HG02642 (cell line): Measurements from ENCODE around the gene GPR55.
"Not testable (repeated sequence)": the region's sequence is repeated elsewhere in the genome, so short reads cannot be mapped to it uniquely, and the experiment has no call there.

ENCODE experiments used
- ATAC-seq: cut with Tn5 transposase; IDR thresholded peaks from one replicate; pipeline ENCODE4 v1.9.1; 2021; ENCODE audit warnings: mild to moderate bottlenecking; ENCODE audit not compliant: unreplicated experiment, poor library complexity

The GPR55 gene, protein sequence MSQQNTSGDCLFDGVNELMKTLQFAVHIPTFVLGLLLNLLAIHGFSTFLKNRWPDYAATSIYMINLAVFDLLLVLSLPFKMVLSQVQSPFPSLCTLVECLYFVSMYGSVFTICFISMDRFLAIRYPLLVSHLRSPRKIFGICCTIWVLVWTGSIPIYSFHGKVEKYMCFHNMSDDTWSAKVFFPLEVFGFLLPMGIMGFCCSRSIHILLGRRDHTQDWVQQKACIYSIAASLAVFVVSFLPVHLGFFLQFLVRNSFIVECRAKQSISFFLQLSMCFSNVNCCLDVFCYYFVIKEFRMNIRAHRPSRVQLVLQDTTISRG

DNA sequence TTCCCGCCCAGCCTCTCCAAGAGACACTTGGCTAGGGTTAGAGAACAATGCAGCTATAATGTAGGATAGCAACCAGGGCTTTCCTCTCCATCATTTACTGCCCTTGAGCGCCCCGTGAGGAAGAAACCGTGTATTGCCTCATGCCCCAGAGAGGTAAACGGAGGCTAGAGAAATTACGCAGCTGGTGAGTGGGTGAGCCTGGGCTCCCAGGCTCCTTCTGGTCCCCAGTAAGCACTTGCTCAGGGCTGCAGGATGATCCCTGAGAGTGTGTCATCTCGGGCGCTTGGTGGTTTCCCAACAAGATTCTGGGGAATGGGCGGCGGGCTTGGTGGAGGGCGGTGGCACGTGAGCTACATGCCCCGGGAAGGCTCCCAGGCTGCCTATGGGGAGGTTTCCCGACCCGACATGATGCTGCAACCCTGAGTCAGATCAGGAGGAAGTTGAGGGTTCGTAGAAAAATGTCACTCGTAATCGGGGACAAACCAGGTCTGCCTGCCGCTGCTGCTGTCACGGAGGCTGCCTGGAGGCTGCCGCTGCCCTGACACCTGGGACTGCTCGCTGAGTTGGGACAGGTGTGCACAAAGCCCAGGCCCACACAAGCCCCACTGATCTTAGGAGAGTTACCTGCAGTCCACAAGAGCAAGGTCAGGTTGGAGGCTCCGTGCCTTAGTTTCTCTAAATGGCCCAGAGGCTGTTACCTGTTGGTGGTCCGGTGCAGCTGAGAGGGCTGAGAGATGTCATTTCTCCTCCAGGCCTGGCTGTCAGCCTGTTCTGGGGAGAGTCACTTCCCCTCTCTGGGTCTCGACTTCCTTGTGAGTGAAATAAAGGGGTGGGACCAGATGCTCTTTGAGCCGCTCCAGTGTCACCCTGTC, at the start of gene GPR55:
TSS of gene GPR55 (minus strand) at position 773 of the 872 bp plus-strand sequence. CDS start 14,280 bp downstream, outside the sequence.
- peak; percentile 38 for ATAC-seq

- ATAC-seq = peak; percentile 88
These were observed 49.3 kb upstream of the GPR55 start for GRCh38 chr2:230974096-230974913.

DNA sequence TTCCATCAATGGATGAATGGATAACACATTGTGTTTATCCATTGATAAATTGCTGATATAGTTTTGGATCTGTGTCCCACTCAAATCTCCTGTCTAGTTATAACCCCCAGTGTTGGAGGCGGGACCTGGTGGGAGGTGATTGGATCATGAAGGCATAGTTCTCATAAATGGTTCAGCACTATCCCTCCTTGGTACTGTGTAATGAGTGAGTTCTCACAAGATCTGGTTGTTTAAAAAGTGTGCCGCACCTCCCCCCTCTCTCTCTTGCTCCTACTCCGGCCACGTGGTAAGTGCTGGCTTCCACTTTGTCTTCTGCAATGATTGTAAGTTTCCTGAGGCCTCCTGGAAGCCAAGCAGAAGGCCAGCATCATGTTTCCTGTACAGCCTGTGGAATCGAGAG, 47.0 kb upstream of the GPR55 start:
- ATAC-seq = no peak

GRCh38 chr2:230969659-230970015, 44.6 kb upstream of the GPR55 start:
- no peak for ATAC-seq

DNA sequence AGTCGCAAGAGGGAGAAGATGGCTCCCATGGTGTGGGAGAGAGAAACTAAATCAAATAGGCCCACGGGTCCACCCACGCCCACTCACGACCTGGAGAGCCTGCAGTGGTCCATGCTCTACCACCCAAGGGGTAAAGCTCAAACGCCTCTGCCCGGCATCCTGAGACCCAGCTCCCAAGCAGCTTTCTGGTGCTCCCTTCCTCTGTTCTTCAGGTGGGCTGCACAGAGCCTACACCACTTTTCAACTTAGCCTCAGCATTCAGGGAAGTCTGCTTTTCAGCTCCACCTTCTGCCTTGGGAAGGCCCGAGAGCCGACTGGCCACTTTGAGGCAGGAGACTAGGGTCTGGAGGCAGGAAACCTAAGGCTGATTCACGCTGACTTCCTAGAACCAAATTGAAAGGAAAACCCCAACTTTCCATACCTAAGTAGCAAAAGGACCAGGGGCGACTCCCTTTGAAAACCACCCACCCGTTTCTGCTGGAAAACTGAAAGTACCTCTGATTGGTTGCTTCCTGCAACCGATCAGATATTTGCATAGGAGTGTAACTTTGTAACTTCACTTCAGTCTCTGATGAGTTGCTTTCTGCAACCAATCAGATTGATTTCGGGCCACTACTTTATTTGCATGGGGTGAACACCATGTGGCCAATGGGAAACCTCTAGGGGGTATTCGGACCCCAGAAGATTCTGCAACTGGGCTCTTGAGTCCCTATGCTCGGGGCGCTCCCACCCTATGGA, 44.0 kb upstream of the GPR55 start:
- no peak for ATAC-seq

GRCh38 chr2:230968314-230968713, 43.3 kb upstream of the GPR55 start:
- not testable (repeated sequence) for ATAC-seq

GRCh38 chr2:230967113-230967512, 42.1 kb upstream of the GPR55 start:
- ATAC-seq = no peak

GRCh38 chr2:230964136-230964730, 39.2 kb upstream of the GPR55 start:
- ATAC-seq = no peak

GRCh38 chr2:230961091-230961491, 36.0 kb upstream of the GPR55 start:
- ATAC-seq = no peak

DNA sequence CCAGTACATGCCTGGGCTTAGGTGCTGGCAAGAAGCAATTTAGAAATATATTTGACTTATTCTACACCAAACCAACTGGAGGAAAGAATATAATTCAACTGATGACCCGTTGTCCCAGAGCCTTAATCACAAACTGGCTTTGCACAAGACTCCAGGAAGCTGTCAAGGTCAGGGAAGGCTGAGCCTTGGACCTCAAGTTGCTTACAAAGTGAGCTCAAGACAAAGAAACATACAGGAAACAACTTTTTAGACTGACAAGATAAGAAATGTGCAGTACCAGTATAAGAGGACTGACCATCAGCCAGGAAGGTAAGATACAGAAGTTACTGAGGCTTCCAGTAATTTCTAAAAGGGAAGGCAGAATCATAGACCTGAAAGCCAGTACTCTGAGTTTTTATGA, 35.0 kb upstream of the GPR55 start:
- ATAC-seq = no peak

GRCh38 chr2:230958820-230959756, 34.0 kb upstream of the GPR55 start:
- ATAC-seq = no peak

GRCh38 chr2:230957756-230958391, 32.8 kb upstream of the GPR55 start:
- ATAC-seq = no peak

GRCh38 chr2:230956827-230957755, 32.0 kb upstream of the GPR55 start:
- peak; percentile 73 for ATAC-seq

- no peak for ATAC-seq
These were observed 30.2 kb upstream of the GPR55 start for GRCh38 chr2:230955163-230955737.

GRCh38 chr2:230954746-230955145, 29.7 kb upstream of the GPR55 start:
- no peak for ATAC-seq

GRCh38 chr2:230953845-230954244, 28.8 kb upstream of the GPR55 start:
- ATAC-seq = peak; percentile 29
